Left renal pelvis (tissue), 4 donors: ENCODE data around the gene TMCO1. TPM values are rescaled to one million over a fixed set of nuclear protein-coding genes. Genes with fewer than 3 reads are reported as not detected.
"Not testable (repeated sequence)": the region's sequence is repeated elsewhere in the genome, so short reads cannot be mapped to it uniquely, and the experiment has no call there.

Experiments
- DNase-seq, 4 donors: peaks; one replicate each; pipeline ENCODE4 v3.0.0-alpha.2; 2013; ENCODE audit warnings: low read depth in 4 of 4, low spot score in 3 of 4
- polyA plus RNA-seq, 4 donors: library from polyadenylated mRNA; unstranded; fragments of 120-200 nt; gene quantifications; one replicate each; pipeline ENCODE4 v1.2.1, GENCODE V29; 2013; ENCODE audit not compliant: insufficient read length in 4 of 4

The TMCO1 gene
- polyA plus RNA-seq, 4 donors, result 104 to 192 (median 160) TPM

- no peak for DNase-seq
These were observed 80.6 kb downstream of the TMCO1 start for GRCh38 chr1:165688046-165688445.

- DNase-seq, result no peak
These were observed 81.7 kb downstream of the TMCO1 start for GRCh38 chr1:165686971-165687433.

GRCh38 chr1:165686121-165686970 lies 82.3 kb downstream of the TMCO1 start:
- no peak for DNase-seq

GRCh38 chr1:165683848-165684485 lies 84.7 kb downstream of the TMCO1 start:
- no peak for DNase-seq

- not testable (repeated sequence) for DNase-seq
These were observed 87.9 kb downstream of the TMCO1 start for GRCh38 chr1:165680773-165681172.

- no peak for DNase-seq
These were observed 88.4 kb downstream of the TMCO1 start for GRCh38 chr1:165680303-165680702.

GRCh38 chr1:165679282-165680036 lies 89.2 kb downstream of the TMCO1 start:
- no peak for DNase-seq

- DNase-seq, result no peak
These were observed 90.2 kb downstream of the TMCO1 start for GRCh38 chr1:165678509-165678908.

Other genes with a start within 250 kb of the TMCO1 start
- under 1 TPM in 1 of 4 donors, not detected in 3; 0.13 TPM for gene LRRC52, start 224.9 kb downstream of the TMCO1 start, polyA plus RNA-seq
- gene MGST3, start 137.6 kb downstream of the TMCO1 start, polyA plus RNA-seq, result 100 to 1,000 TPM; 125 to 203 (median 192) TPM
- 100 to 1,000 TPM in 3 of 4 donors, 10 to 100 TPM in 1; 73.9 to 134 (median 108) TPM for gene ALDH9A1, start 70.3 kb downstream of the TMCO1 start, polyA plus RNA-seq
- 10 to 100 TPM; 16.0 to 25.0 (median 22.6) TPM for gene UCK2, start 58.7 kb upstream of the TMCO1 start, polyA plus RNA-seq